Endodermal cell (in vitro differentiated cells): ENCODE data around the gene THOP1. TPM values are rescaled to one million over a fixed set of nuclear protein-coding genes. Genes with fewer than 3 reads are reported as not detected.

Source experiments
- DNase-seq: peaks from one replicate; pipeline ENCODE4 v3.0.0-alpha.2; 2017
- H3K27ac ChIP-seq: 2 replicates; pipeline ENCODE4 v1.5.1; 2013; ENCODE audit warnings: mild to moderate bottlenecking, low read depth, low read length, moderate library complexity
- H3K27me3 ChIP-seq: 2 replicates; pipeline ENCODE4 v1.6.1; 2013; ENCODE audit warnings: mild to moderate bottlenecking, low read length, moderate library complexity; ENCODE audit not compliant: insufficient read depth, control insufficient read depth, poor library complexity, severe bottlenecking
- H3K36me3 ChIP-seq: 2 replicates; pipeline ENCODE4 v1.7.0; 2013; ENCODE audit warnings: mild to moderate bottlenecking, low read length, moderate library complexity; ENCODE audit not compliant: control insufficient read depth, insufficient read depth
- H3K4me1 ChIP-seq: one replicate; pipeline ENCODE4 v1.7.0; 2013; ENCODE audit warnings: low read length; ENCODE audit not compliant: control insufficient read depth, insufficient read depth
- H3K4me3 ChIP-seq: 2 replicates; pipeline ENCODE4 v1.5.1; 2013; ENCODE audit warnings: mild to moderate bottlenecking, low read length, moderate library complexity
- H3K9ac ChIP-seq: 2 replicates; pipeline ENCODE4 v1.6.1; 2013; ENCODE audit warnings: mild to moderate bottlenecking, low read length, moderate library complexity; ENCODE audit not compliant: poor library complexity, severe bottlenecking; ENCODE audit errors: extremely low read depth
- H3K9me3 ChIP-seq: 2 replicates; pipeline ENCODE4 v1.6.1; 2013; ENCODE audit warnings: mild to moderate bottlenecking, low read length, moderate library complexity; ENCODE audit not compliant: control insufficient read depth
- H3K27ac Mint-ChIP-seq: 2 replicates; pipeline ENCODE4 v1.8.0; 2020; ENCODE audit warnings: mixed read lengths
- H3K27me3 Mint-ChIP-seq: 2 replicates; pipeline ENCODE4 v1.8.0; 2021; ENCODE audit warnings: mild to moderate bottlenecking, mixed read lengths; ENCODE audit not compliant: insufficient read depth
- H3K36me3 Mint-ChIP-seq: 2 replicates; pipeline ENCODE4 v1.8.0; 2020; ENCODE audit warnings: low read depth, mixed read lengths
- H3K4me1 Mint-ChIP-seq: 2 replicates; pipeline ENCODE4 v1.8.0; 2020; ENCODE audit warnings: mixed read lengths
- H3K4me3 Mint-ChIP-seq: 2 replicates; pipeline ENCODE4 v1.8.0; 2020; ENCODE audit warnings: mild to moderate bottlenecking, moderate library complexity, mixed read lengths
- H3K9me3 Mint-ChIP-seq: 2 replicates; pipeline ENCODE4 v1.8.0; 2020; ENCODE audit warnings: mild to moderate bottlenecking, mixed read lengths
- WGBS, 2 experiments: methylation state at CpG; one replicate each; pipeline versions ENCODE4 v1.1.5 to v1.1.7; 2013; ENCODE audit warnings: missing lambda C conversion rate in 2 of 2, mixed read lengths in 1 of 2; ENCODE audit not compliant: insufficient coverage in 1 of 2, insufficient read length in 1 of 2; 5-methylcytosine and 5-hydroxymethylcytosine counted together
- total RNA-seq, 2 donors: library from RNA; stranded (reverse); fragmentation: NEBNext Ultra II Directional in 1 of 2; extraction: Animal tissue kit (Norgen Biotek cat#: 25700) in 1 of 2; gene quantifications; 2 replicates in 1 of 2; 3 replicates in 1 of 2; pipeline ENCODE4 v1.2.1, GENCODE V29; 2021
- TF ChIP-seq, protein P1 (sequence below): fragments of 200-600 bp; sonication (generic); conservative IDR thresholded peaks from 2 replicates; pipeline ENCODE4 v1.5.0; 2021; ENCODE audit warnings: antibody characterized with exemption, mild to moderate bottlenecking

THOP1 gene
- total RNA-seq, 2 donors from 2014 or later = 130 to 170 TPM

DNA sequence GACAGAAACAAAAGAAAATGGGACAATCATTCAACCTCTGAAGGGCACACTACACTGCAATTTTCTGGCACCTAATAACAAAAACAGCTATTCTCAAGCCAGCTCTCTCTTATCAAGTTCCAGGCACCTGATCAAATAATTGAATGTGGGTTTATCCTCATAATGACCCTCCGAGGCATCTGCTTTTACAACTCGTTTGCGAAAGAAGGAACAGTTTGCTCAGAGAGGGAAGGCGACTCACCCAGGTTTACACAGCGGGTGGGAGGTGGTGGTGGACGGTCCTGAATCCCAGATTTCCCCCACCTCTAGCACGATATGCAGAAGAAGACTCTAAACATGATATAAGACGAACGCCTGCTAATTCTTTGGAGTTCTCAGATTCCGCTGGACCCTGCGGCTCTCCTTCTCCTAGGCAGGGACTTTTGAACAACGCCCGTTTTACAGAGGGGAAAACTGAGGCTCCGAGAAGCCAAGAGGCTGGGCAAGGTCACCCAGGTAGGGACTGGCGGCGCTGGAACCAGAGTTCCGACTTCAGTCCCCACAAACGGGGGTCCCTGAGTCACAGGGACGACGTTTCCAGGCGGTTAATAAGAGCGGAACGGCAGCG, 2.9 kb upstream of the THOP1 start:
- DNase-seq = no peak
- H3K4me3 ChIP-seq = peak overlapping the region; percentile 81
- Mint-ChIP-seq H3K27me3 (no peaks in the 10 kb centered on the region), H3K4me1 (peaks cover 14% of the 10 kb centered on the region), H3K36me3 (peaks cover 14% of the 10 kb centered on the region), H3K4me3 (peak overlapping the region; percentile 88), H3K27ac (peak overlapping the region; percentile 90), H3K9me3 (peaks cover 4% of the 10 kb centered on the region)
- WGBS, 2 experiments = 2% methylated on average over 20 to 24 of the region's 24 CpGs
- H3K36me3 ChIP-seq = peaks cover 26% of the 10 kb centered on the region
- no peak overlapping the region for H3K27ac ChIP-seq
- no peaks in the 10 kb centered on the region for H3K9me3 ChIP-seq
- no peaks in the 10 kb centered on the region for H3K4me1 ChIP-seq
- H3K27me3 ChIP-seq = no peaks in the 10 kb centered on the region
- H3K9ac ChIP-seq = peak overlapping the region; percentile 92
- TF ChIP-seq, protein P1, sequence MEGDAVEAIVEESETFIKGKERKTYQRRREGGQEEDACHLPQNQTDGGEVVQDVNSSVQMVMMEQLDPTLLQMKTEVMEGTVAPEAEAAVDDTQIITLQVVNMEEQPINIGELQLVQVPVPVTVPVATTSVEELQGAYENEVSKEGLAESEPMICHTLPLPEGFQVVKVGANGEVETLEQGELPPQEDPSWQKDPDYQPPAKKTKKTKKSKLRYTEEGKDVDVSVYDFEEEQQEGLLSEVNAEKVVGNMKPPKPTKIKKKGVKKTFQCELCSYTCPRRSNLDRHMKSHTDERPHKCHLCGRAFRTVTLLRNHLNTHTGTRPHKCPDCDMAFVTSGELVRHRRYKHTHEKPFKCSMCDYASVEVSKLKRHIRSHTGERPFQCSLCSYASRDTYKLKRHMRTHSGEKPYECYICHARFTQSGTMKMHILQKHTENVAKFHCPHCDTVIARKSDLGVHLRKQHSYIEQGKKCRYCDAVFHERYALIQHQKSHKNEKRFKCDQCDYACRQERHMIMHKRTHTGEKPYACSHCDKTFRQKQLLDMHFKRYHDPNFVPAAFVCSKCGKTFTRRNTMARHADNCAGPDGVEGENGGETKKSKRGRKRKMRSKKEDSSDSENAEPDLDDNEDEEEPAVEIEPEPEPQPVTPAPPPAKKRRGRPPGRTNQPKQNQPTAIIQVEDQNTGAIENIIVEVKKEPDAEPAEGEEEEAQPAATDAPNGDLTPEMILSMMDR = no peak

DNA sequence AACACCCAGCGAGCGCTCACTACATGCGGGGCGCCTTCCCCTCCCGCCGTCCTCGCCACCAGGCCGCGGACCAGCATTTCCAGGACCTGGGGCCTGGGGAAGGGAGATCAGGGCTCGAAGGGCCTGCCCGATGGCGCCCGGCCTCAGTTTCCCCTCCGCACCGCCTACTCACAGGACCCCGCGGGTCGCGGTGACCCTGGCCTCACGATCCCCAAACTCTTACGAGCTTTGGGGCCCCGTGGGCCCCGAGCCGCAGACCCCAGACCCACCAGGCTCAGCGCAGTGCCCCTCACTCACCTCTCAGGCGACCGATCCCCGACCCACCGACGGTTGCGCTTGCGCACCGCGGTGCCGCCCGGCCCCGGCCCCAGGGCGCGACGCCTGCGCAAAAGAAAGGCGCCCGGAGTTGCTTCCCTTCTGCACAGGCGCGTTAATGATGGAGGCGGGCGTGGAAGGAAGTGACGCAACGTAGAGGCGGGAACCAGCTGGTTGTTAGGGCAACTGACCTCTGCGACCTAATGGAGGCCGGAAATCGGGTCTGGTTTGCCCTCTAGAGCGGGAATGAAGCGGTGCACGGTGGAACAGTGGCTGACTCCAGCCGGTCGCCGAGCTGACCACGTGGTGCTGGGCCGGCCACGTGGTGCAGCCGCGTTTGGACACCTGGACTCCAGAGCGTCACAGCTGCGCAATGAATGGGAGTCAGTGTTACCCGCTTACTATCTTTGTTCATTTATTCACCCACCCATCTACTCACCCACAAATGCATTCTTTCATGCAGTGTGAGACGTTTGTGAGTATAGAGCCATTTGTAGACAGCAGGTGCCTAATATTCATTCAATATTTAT, 2.1 kb upstream of the THOP1 start, which contains the start of gene SGTA:
SGTA (minus strand) TSS at position 338 of the 845 bp plus-strand sequence. CDS start 14,205 bp downstream, outside the sequence.
- Histone ChIP-seq H3K9me3 (no peaks in the 10 kb centered on the region), H3K27ac (peak within 1 kb of the TSS; percentile 86), H3K4me1 (no peaks in the 10 kb centered on the region), H3K36me3 (peaks cover 19% of the 10 kb centered on the region), H3K27me3 (no peaks in the 10 kb centered on the region), H3K4me3 (peak within 1 kb of the TSS; percentile 81), H3K9ac (peak within 1 kb of the TSS; percentile 92)
- WGBS, 2 experiments = 2 to 3% methylated on average over 25 to 68 of the region's 68 CpGs
- peaks cover 12% of the 10 kb centered on the region for H3K36me3 Mint-ChIP-seq
- peak within 1 kb of the TSS; percentile 88 for H3K4me3 Mint-ChIP-seq
- peaks cover 14% of the 10 kb centered on the region for H3K4me1 Mint-ChIP-seq
- H3K9me3 Mint-ChIP-seq = peaks cover 4% of the 10 kb centered on the region
- TF ChIP-seq, protein P1 = peak; percentile 65
- H3K27me3 Mint-ChIP-seq = no peaks in the 10 kb centered on the region
- H3K27ac Mint-ChIP-seq = peak within 1 kb of the TSS; percentile 90
- peak; percentile 99 for DNase-seq

DNA sequence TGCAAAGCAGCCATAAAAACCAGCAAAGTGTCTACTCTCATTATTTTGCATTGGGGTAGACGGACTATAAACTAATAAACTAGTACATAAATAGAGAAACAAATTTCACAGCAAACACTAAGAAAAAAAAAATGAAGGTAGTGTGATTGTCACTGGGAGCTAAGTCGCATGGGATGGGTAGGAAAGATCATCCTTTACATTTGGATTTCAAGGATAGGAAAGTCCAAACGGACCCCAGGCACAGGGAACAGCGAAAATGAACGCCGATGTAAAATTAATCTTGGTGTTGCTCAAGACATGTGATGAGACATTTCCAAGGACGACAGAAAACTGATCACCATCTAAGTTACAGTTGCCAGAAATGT, 1.5 kb upstream of the THOP1 start:
- Histone ChIP-seq H3K4me3 (peak overlapping the region; percentile 61), H3K9ac (peak overlapping the region; percentile 9), H3K27me3 (no peaks in the 10 kb centered on the region), H3K4me1 (no peaks in the 10 kb centered on the region), H3K36me3 (peaks cover 17% of the 10 kb centered on the region), H3K9me3 (no peaks in the 10 kb centered on the region), H3K27ac (peak overlapping the region; percentile 86)
- TF ChIP-seq, protein P1 = no peak
- Mint-ChIP-seq H3K27me3 (no peaks in the 10 kb centered on the region), H3K9me3 (peaks cover 4% of the 10 kb centered on the region), H3K36me3 (peaks cover 12% of the 10 kb centered on the region), H3K27ac (peak overlapping the region; percentile 89), H3K4me1 (peaks cover 14% of the 10 kb centered on the region), H3K4me3 (peak overlapping the region; percentile 88)
- DNase-seq = no peak
- 93 to 98% methylated on average over 5 to 6 of the region's 7 CpGs for WGBS, 2 experiments
